Sigmoid colon (tissue), 7 donors: ENCODE results near the gene EHD3. TPM values are rescaled to one million over a fixed set of nuclear protein-coding genes. Genes with fewer than 3 reads are reported as not detected.

Source experiments
- DNase-seq: peaks from one replicate; pipeline ENCODE4 v3.0.0-alpha.2; 2019
- H3K27ac ChIP-seq, 4 donors: fragments of 200-600 bp; sonication (generic); one replicate each; pipeline ENCODE4 v1.5.1; 2016 to 2019; ENCODE audit warnings: mild to moderate bottlenecking in 1 of 4
- H3K27me3 ChIP-seq, 3 donors: fragments of 200-600 bp; sonication (generic); one replicate each; pipeline ENCODE4 v1.5.1; 2019; ENCODE audit warnings: mild to moderate bottlenecking in 1 of 3
- H3K36me3 ChIP-seq, 4 donors: fragments of 200-600 bp; sonication (generic); one replicate each; pipeline ENCODE4 v1.5.1; 2016 to 2019
- H3K4me1 ChIP-seq, 4 donors: fragments of 200-600 bp; sonication (generic); one replicate each; pipeline ENCODE4 v1.5.1; 2017 to 2019
- H3K4me3 ChIP-seq, 4 donors: fragments of 200-600 bp; sonication (generic); one replicate each; pipeline ENCODE4 v1.5.1; 2017 to 2019; ENCODE audit warnings: mild to moderate bottlenecking in 2 of 4, moderate library complexity in 1 of 4
- H3K9me3 ChIP-seq, 4 donors: fragments of 200-600 bp in 3 of 4; sonication (generic) in 3 of 4; one replicate each; pipeline versions ENCODE4 v1.5.1 to v1.6.1; 2013 to 2019
- CTCF ChIP-seq, 4 experiments: fragments of 450-650 bp in 3 of 4; fragments of 200-600 bp in 1 of 4; IDR thresholded peaks; one replicate each; pipeline ENCODE4 v1.5.1; 2016 to 2019; ENCODE audit warnings: antibody characterized with exemption in 4 of 4, mild to moderate bottlenecking in 3 of 4, moderate library complexity in 2 of 4
- EP300 ChIP-seq, 4 donors: sonication (generic); formaldehyde crosslinking; IDR thresholded peaks; one replicate each; pipeline ENCODE4 v1.6.1; 2017; ENCODE audit warnings: antibody characterized with exemption in 4 of 4
- POLR2A ChIP-seq, 2 donors: fragments of 450-650 bp; IDR thresholded peaks; one replicate each; pipeline ENCODE4 v1.6.1; 2016; ENCODE audit warnings: antibody characterized with exemption in 2 of 2, mild to moderate bottlenecking in 2 of 2, moderate library complexity in 2 of 2
- POLR2AphosphoS5 ChIP-seq, 4 donors: sonication (generic); formaldehyde crosslinking; IDR thresholded peaks; one replicate each; pipeline ENCODE4 v1.6.1; 2017; ENCODE audit warnings: antibody characterized with exemption in 4 of 4
- WGBS, 2 donors: extraction: QIAGEN DNeasy Blood & Tissue Kit; methylation state at CpG; one replicate each; pipeline ENCODE4 v1.1.7; 2013; 5-methylcytosine and 5-hydroxymethylcytosine counted together
- intact Hi-C: fragments of 100-400 bp; cut with DNase I; formaldehyde crosslinking; loops from one replicate; pipeline ENCODE4 v1.15.1; 2023
- polyA plus RNA-seq, 3 donors: library from polyadenylated mRNA; stranded (reverse); fragments of 200-250 nt; gene quantifications; one replicate each; pipeline ENCODE4 v1.2.3, GENCODE V29; 2013
- total RNA-seq, 4 donors: library from RNA; depleted of rRNA; stranded (reverse); fragments of >200 nt; gene quantifications; one replicate each; pipeline ENCODE4 v1.1.0, GENCODE V29; 2016
- donor health status: healthy with polysubstance abuse.
- donor health status: Bipolar disorder and iron deficiency.
- donor health status: healthy.

The EHD3 gene
- total and polyA plus RNA-seq, 7 donors: 0.60 to 7.8 (median 3.7) TPM

GRCh38 chr2:31287654-31288053, 53.7 kb downstream of the EHD3 start:
- 53 to 82% methylated on average over 2 of the region's 2 CpGs for WGBS, 2 donors
- no peaks in the 10 kb centered on the region for H3K27me3 ChIP-seq

GRCh38 chr2:31294196-31294595, 60.2 kb downstream of the EHD3 start:
- Histone ChIP-seq H3K27me3 (no peaks in the 10 kb centered on the region), H3K4me1 (peaks cover 0 to 7% (median 2%) of the 10 kb centered on the region in 4 donors), H3K36me3 (no peaks in the 10 kb centered on the region), H3K9me3 (no peaks in the 10 kb centered on the region), H3K4me3 (no peak overlapping the region), H3K27ac (no peak overlapping the region)
- WGBS, 2 donors: 78 to 89% methylated on average over 1 of the region's 1 CpG
- DNase-seq: no peak
- no peak for TF ChIP-seq EP300 (IDR thresholded peaks at IDR 0.05)
- no peak for TF ChIP-seq POLR2AphosphoS5 (IDR thresholded peaks at IDR 0.05)
- no peak for TF ChIP-seq POLR2A (IDR thresholded peaks at IDR 0.05)
- no peak for TF ChIP-seq CTCF (IDR thresholded peaks at IDR 0.05)
- intact Hi-C loops: no loop called here

More at GRCh38 chr2:31287654-31288053, 53.7 kb downstream of the EHD3 start:
- DNase-seq: no peak
- Histone ChIP-seq H3K4me1 (no peaks in the 10 kb centered on the region), H3K4me3 (no peak overlapping the region), H3K36me3 (no peaks in the 10 kb centered on the region), H3K9me3 (no peaks in the 10 kb centered on the region), H3K27ac (no peak overlapping the region)
- intact Hi-C loops: no loop called here
- TF ChIP-seq POLR2AphosphoS5 (IDR thresholded peaks at IDR 0.05) (no peak), EP300 (IDR thresholded peaks at IDR 0.05) (no peak), CTCF (IDR thresholded peaks at IDR 0.05) (no peak), POLR2A (IDR thresholded peaks at IDR 0.05) (no peak)

- intact Hi-C loops: no loop called here
- 80 to 82% methylated on average over 8 of the region's 8 CpGs for WGBS, 2 donors
- no peaks in the 10 kb centered on the region for H3K36me3 ChIP-seq
- peaks cover 0 to 7% (median 2%) of the 10 kb centered on the region in 4 donors for H3K4me1 ChIP-seq
- H3K27ac ChIP-seq: peak overlapping the region in 1 of 4 donors; percentile 23
- H3K4me3 ChIP-seq: no peak overlapping the region
- H3K9me3 ChIP-seq: no peaks in the 10 kb centered on the region
- H3K27me3 ChIP-seq: no peaks in the 10 kb centered on the region
- TF ChIP-seq EP300 (IDR thresholded peaks at IDR 0.05): no peak
- TF ChIP-seq POLR2A (IDR thresholded peaks at IDR 0.05): no peak
- no peak for TF ChIP-seq CTCF (IDR thresholded peaks at IDR 0.05)
- no peak for TF ChIP-seq POLR2AphosphoS5 (IDR thresholded peaks at IDR 0.05)
- DNase-seq: no peak
Observed at GRCh38 chr2:31296641-31297287, 62.8 kb downstream of the EHD3 start.

- H3K4me3 ChIP-seq: no peak overlapping the region
- peaks cover 0 to 8% (median 4%) of the 10 kb centered on the region in 4 donors for H3K4me1 ChIP-seq
- DNase-seq: no peak
- H3K27ac ChIP-seq: no peak overlapping the region
- no peaks in the 10 kb centered on the region for H3K27me3 ChIP-seq
- WGBS, 2 donors: 35 to 36% methylated on average over 1 of the region's 1 CpG
- H3K9me3 ChIP-seq: no peaks in the 10 kb centered on the region
- no peaks in the 10 kb centered on the region for H3K36me3 ChIP-seq
- intact Hi-C loops: no loop called here
- TF ChIP-seq EP300 (IDR thresholded peaks at IDR 0.05) (no peak), POLR2A (IDR thresholded peaks at IDR 0.05) (no peak), CTCF (IDR thresholded peaks at IDR 0.05) (no peak), POLR2AphosphoS5 (IDR thresholded peaks at IDR 0.05) (no peak)
Observed at GRCh38 chr2:31297751-31298150, 63.8 kb downstream of the EHD3 start.

- TF ChIP-seq EP300 (IDR thresholded peaks at IDR 0.05) (no peak), POLR2A (IDR thresholded peaks at IDR 0.05) (no peak), POLR2AphosphoS5 (IDR thresholded peaks at IDR 0.05) (no peak), CTCF (IDR thresholded peaks at IDR 0.05) (no peak)
- Histone ChIP-seq H3K27ac (no peak overlapping the region), H3K27me3 (no peaks in the 10 kb centered on the region), H3K4me1 (peaks cover 0 to 20% (median 10%) of the 10 kb centered on the region in 4 donors), H3K4me3 (no peak overlapping the region), H3K36me3 (no peaks in the 10 kb centered on the region), H3K9me3 (no peaks in the 10 kb centered on the region)
- no peak for DNase-seq
- intact Hi-C loops: no loop called here
- WGBS, 2 donors: 44 to 66% methylated on average over 4 of the region's 4 CpGs
Observed at GRCh38 chr2:31299547-31299946, 65.6 kb downstream of the EHD3 start.
